ENCODE results near the gene POLQ. TPM values are rescaled to one million over a fixed set of nuclear protein-coding genes. Genes with fewer than 3 reads are reported as not detected.
"Not testable (repeated sequence)": the region's sequence is repeated elsewhere in the genome, so short reads cannot be mapped to it uniquely, and the experiment has no call there.

The POLQ gene
- total RNA-seq, 1 donor from 2014 or later, result 0.83 TPM

GRCh38 chr3:121514496-121514895 lies 31.3 kb downstream of the POLQ start:
- no peak for DNase-seq (ENCODE audit: low spot score)

GRCh38 chr3:121508389-121508788 lies 37.4 kb downstream of the POLQ start:
- no peak for DNase-seq (ENCODE audit: low spot score)

GRCh38 chr3:121505256-121505655 lies 40.5 kb downstream of the POLQ start:
- DNase-seq (ENCODE audit: low spot score), result no peak

- no peak for DNase-seq (ENCODE audit: low spot score)
These were observed 41.2 kb downstream of the POLQ start for GRCh38 chr3:121504618-121505017.

- no peak for DNase-seq (ENCODE audit: low spot score)
These were observed 49.0 kb downstream of the POLQ start for GRCh38 chr3:121496786-121497185.

- no peak for DNase-seq (ENCODE audit: low spot score)
These were observed 52.4 kb downstream of the POLQ start for GRCh38 chr3:121493431-121493830.

- no peak for DNase-seq (ENCODE audit: low spot score)
These were observed 54.0 kb downstream of the POLQ start for GRCh38 chr3:121491683-121492320.

GRCh38 chr3:121490161-121490560 lies 55.6 kb downstream of the POLQ start:
- DNase-seq (ENCODE audit: low spot score), result no peak

- no peak for DNase-seq (ENCODE audit: low spot score)
These were observed 57.2 kb downstream of the POLQ start for GRCh38 chr3:121488628-121489027.

GRCh38 chr3:121483290-121483689 lies 62.5 kb downstream of the POLQ start:
- no peak for DNase-seq (ENCODE audit: low spot score)

- no peak for DNase-seq (ENCODE audit: low spot score)
These were observed 63.1 kb downstream of the POLQ start for GRCh38 chr3:121482660-121483059.

- DNase-seq (ENCODE audit: low spot score), result no peak
These were observed 64.5 kb downstream of the POLQ start for GRCh38 chr3:121481106-121481880.

- no peak for DNase-seq (ENCODE audit: low spot score)
These were observed 68.2 kb downstream of the POLQ start for GRCh38 chr3:121477589-121477988.

- DNase-seq (ENCODE audit: low spot score), result no peak
These were observed 72.8 kb downstream of the POLQ start for GRCh38 chr3:121473001-121473400.

- no peak for DNase-seq (ENCODE audit: low spot score)
These were observed 78.7 kb downstream of the POLQ start for GRCh38 chr3:121467085-121467484.

- no peak for DNase-seq (ENCODE audit: low spot score)
These were observed 82.0 kb downstream of the POLQ start for GRCh38 chr3:121463745-121464144.

GRCh38 chr3:121462565-121462964 lies 83.2 kb downstream of the POLQ start:
- DNase-seq (ENCODE audit: low spot score), result no peak

GRCh38 chr3:121451752-121452151 lies 94.0 kb downstream of the POLQ start:
- not testable (repeated sequence) for DNase-seq (ENCODE audit: low spot score)

- DNase-seq (ENCODE audit: low spot score), result no peak
These were observed 102.3 kb downstream of the POLQ start for GRCh38 chr3:121443456-121443855.

- no peak for DNase-seq (ENCODE audit: low spot score)
These were observed 109.1 kb downstream of the POLQ start for GRCh38 chr3:121436641-121437040.

- DNase-seq (ENCODE audit: low spot score), result no peak
These were observed 109.7 kb downstream of the POLQ start for GRCh38 chr3:121436074-121436473.

GRCh38 chr3:121431726-121432517 lies 113.9 kb downstream of the POLQ start:
- no peak for DNase-seq (ENCODE audit: low spot score)
